ENCODE measurements around the gene CYP2E1. TPM values are rescaled to one million over a fixed set of nuclear protein-coding genes. Genes with fewer than 3 reads are reported as not detected.
"Not testable (repeated sequence)": the region's sequence is repeated elsewhere in the genome, so short reads cannot be mapped to it uniquely, and the experiment has no call there.

The CYP2E1 gene
- total RNA-seq, 1 experiment from 2014 or later, result not detected

DNA sequence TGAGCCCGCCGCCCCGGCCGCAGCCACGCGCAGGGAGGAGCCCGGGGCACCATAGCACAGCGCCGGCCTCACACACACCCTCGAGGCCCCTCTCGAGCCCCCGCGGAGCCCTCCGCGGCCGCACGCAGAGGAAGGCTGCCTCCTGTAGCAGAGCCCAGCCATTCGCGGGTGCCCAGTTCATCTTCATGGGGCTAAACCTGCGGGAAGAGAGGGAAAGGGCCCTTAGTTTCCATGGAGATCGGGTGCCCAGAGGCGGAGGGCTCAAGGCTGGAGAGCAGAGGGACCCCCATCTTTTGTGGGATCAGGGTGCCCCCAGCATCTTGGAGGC lies 41.1 kb downstream of the CYP2E1 start:
- TF ChIP-seq, protein P1, sequence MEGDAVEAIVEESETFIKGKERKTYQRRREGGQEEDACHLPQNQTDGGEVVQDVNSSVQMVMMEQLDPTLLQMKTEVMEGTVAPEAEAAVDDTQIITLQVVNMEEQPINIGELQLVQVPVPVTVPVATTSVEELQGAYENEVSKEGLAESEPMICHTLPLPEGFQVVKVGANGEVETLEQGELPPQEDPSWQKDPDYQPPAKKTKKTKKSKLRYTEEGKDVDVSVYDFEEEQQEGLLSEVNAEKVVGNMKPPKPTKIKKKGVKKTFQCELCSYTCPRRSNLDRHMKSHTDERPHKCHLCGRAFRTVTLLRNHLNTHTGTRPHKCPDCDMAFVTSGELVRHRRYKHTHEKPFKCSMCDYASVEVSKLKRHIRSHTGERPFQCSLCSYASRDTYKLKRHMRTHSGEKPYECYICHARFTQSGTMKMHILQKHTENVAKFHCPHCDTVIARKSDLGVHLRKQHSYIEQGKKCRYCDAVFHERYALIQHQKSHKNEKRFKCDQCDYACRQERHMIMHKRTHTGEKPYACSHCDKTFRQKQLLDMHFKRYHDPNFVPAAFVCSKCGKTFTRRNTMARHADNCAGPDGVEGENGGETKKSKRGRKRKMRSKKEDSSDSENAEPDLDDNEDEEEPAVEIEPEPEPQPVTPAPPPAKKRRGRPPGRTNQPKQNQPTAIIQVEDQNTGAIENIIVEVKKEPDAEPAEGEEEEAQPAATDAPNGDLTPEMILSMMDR (IDR thresholded peaks at IDR 0.05; ENCODE audit: insufficient read depth in 1 of 2, low read depth in 1 of 2, low read length in 1 of 2, severe bottlenecking in 1 of 2, unreplicated experiment in 1 of 2), result no peak
- Mint-ChIP-seq H3K4me3 (ENCODE audit: unreplicated experiment) (no peak overlapping the region), H3K36me3 (ENCODE audit: insufficient read depth, unreplicated experiment) (no peaks in the 10 kb centered on the region), H3K4me1 (ENCODE audit: low read depth, unreplicated experiment) (no peaks in the 10 kb centered on the region), H3K27me3 (ENCODE audit: insufficient read depth, unreplicated experiment) (no peaks in the 10 kb centered on the region), H3K27ac (ENCODE audit: unreplicated experiment) (no peak overlapping the region), H3K9me3 (ENCODE audit: unreplicated experiment) (peaks cover 8% of the 10 kb centered on the region)
- H3K36me3 ChIP-seq (ENCODE audit: control insufficient read depth, insufficient read depth, low read length), result no peaks in the 10 kb centered on the region
- CTCF ChIA-PET, result no interaction called here
- DNase-seq, result no peak
- no peaks in the 10 kb centered on the region for H3K27me3 ChIP-seq (replicated peaks; ENCODE audit: control insufficient read depth, insufficient read depth, low read length)
- H3K4me3 ChIP-seq (ENCODE audit: low read depth, low read length), result no peak overlapping the region
- POLR2A ChIA-PET, result no interaction called here
- peaks cover 8% of the 10 kb centered on the region for H3K9me3 ChIP-seq
- BruUV-seq (replicated peaks), result no TSS peak
- intact Hi-C loops (cut with micrococcal nuclease; ENCODE audit: unreplicated experiment), result no loop called here
- H3K4me1 ChIP-seq, result no peaks in the 10 kb centered on the region

DNA sequence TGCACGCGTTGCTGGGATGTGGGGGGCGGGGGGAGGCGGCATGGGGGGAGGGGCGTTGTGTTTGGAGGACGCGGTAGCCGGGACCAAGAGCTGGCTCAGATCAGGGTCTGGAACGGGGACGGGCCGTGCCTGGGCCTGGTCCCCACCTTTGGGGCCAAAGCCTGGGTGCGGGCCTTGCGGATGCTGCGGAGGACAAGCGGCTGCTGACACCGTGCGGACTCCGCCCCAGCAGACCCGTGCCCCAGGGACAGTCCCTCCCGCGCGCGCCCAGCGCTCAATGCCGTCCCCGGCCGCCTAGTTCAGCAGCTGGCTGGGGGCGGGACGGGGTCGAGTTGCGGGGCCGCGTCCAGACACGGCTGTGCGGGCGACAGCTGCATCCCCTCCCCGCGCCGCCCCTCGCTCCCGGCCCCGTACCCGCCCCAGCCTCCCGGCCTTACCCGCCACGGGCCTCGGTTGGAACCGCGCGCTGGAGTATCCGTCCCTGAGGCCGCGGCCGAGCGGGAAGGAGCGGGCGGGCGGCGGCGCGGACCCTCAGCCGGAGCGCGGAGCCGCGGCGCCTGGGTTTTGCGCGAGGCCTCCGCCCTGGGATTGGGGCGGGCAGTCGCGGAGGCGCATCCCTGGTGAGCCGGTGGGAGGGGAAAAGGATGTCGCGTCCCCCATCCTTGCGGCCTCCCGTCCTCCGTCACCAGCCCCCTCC lies 41.8 kb downstream of the CYP2E1 start:
- H3K9me3 ChIP-seq; POLR2A ChIA-PET; BruUV-seq (replicated peaks); CTCF ChIA-PET; H3K27me3 ChIP-seq (replicated peaks; ENCODE audit: control insufficient read depth, insufficient read depth, low read length); H3K27ac Mint-ChIP-seq (ENCODE audit: unreplicated experiment); H3K4me3 Mint-ChIP-seq (ENCODE audit: unreplicated experiment); H3K4me1 ChIP-seq; H3K36me3 ChIP-seq (ENCODE audit: control insufficient read depth, insufficient read depth, low read length); H3K36me3 Mint-ChIP-seq (ENCODE audit: insufficient read depth, unreplicated experiment); H3K27me3 Mint-ChIP-seq (ENCODE audit: insufficient read depth, unreplicated experiment); intact Hi-C loops (cut with micrococcal nuclease; ENCODE audit: unreplicated experiment); H3K4me3 ChIP-seq (ENCODE audit: low read depth, low read length); DNase-seq; H3K4me1 Mint-ChIP-seq (ENCODE audit: low read depth, unreplicated experiment): not testable (repeated sequence)
- peaks cover 15% of the 10 kb centered on the region for H3K9me3 Mint-ChIP-seq (ENCODE audit: unreplicated experiment)

DNA sequence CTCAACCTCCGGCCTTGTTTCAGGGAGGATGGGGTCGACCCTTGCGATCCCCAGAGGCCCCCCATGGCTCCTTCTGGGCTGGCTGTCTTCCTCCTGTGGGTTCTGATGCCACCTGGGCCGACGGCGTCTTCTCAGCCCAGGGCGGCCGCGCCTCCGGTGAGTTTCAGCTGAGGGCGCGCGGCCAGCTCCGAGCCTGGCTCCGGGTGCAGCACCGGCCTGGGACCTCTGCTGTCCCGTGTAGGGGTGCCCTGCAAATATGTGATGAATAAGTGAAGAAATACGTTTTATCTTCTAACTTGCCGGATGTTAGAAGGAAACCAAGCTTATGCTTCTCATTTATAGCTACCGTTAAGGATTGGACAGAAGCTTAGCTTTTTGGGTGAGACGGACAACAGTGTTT lies 42.6 kb downstream of the CYP2E1 start:
- POLR2A ChIA-PET; BruUV-seq (replicated peaks); DNase-seq; H3K9me3 ChIP-seq; H3K27me3 ChIP-seq (replicated peaks; ENCODE audit: control insufficient read depth, insufficient read depth, low read length); H3K27ac Mint-ChIP-seq (ENCODE audit: unreplicated experiment); CTCF ChIA-PET; intact Hi-C loops (cut with micrococcal nuclease; ENCODE audit: unreplicated experiment); H3K36me3 ChIP-seq (ENCODE audit: control insufficient read depth, insufficient read depth, low read length); H3K4me1 Mint-ChIP-seq (ENCODE audit: low read depth, unreplicated experiment); H3K4me3 Mint-ChIP-seq (ENCODE audit: unreplicated experiment); H3K27me3 Mint-ChIP-seq (ENCODE audit: insufficient read depth, unreplicated experiment); H3K4me3 ChIP-seq (ENCODE audit: low read depth, low read length); H3K4me1 ChIP-seq; H3K36me3 Mint-ChIP-seq (ENCODE audit: insufficient read depth, unreplicated experiment): not testable (repeated sequence)
- peaks cover 15% of the 10 kb centered on the region for H3K9me3 Mint-ChIP-seq (ENCODE audit: unreplicated experiment)

DNA sequence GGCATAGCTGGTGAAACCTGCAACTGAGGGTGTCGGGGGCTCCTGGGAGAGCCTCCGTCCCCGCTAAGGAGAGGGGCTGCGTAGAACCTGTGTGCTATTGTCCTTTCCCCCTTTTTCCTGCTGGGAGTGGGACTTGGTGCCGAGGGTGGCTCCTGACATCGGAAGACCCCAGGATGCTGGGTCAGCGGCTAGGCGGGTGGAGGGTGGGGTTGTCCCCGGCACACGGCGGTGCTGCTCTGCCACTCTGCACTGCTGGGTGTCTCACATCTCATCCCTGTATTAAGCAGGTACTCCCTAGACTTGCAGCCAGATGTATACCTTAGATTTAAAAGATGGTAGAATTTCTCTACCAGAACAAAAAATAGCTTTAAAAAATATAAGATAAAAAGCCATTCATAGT lies 44.9 kb downstream of the CYP2E1 start:
- H3K4me1 ChIP-seq; H3K4me3 Mint-ChIP-seq (ENCODE audit: unreplicated experiment); H3K27me3 ChIP-seq (replicated peaks; ENCODE audit: control insufficient read depth, insufficient read depth, low read length); H3K36me3 ChIP-seq (ENCODE audit: control insufficient read depth, insufficient read depth, low read length); H3K27me3 Mint-ChIP-seq (ENCODE audit: insufficient read depth, unreplicated experiment); DNase-seq; H3K36me3 Mint-ChIP-seq (ENCODE audit: insufficient read depth, unreplicated experiment); POLR2A ChIA-PET; H3K4me1 Mint-ChIP-seq (ENCODE audit: low read depth, unreplicated experiment); H3K9me3 ChIP-seq; H3K4me3 ChIP-seq (ENCODE audit: low read depth, low read length); H3K27ac Mint-ChIP-seq (ENCODE audit: unreplicated experiment); intact Hi-C loops (cut with micrococcal nuclease; ENCODE audit: unreplicated experiment); BruUV-seq (replicated peaks): not testable (repeated sequence)
- CTCF ChIA-PET, result interaction anchor here (0.7 kb wide), 1 partner anchor 153 kb away, joined by 7 read pairs; no protein-coding TSS in a partner anchor
- H3K9me3 Mint-ChIP-seq (ENCODE audit: unreplicated experiment), result peaks cover 15% of the 10 kb centered on the region

DNA sequence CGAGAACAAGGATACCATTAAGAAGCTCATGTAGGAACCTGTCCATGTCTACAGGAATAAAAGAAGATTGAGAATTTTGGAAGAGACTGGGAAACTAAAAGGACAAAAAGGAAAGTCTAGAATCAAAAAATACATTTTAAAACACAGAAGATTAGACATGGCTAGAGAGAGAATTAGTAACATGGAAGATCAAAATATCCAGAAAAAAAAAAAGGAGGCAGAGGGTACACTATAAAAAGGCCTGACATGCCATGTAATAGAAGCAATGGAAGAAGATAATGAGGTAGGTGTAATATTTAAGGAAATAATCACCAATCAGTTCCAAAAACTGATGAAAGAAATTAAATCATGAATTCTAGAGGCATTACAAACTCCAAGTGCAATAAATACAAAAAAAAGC lies 46.3 kb downstream of the CYP2E1 start:
- H3K9me3 Mint-ChIP-seq (ENCODE audit: unreplicated experiment), result peaks cover 15% of the 10 kb centered on the region
- H3K4me3 ChIP-seq (ENCODE audit: low read depth, low read length); H3K9me3 ChIP-seq; H3K4me1 Mint-ChIP-seq (ENCODE audit: low read depth, unreplicated experiment); H3K27me3 Mint-ChIP-seq (ENCODE audit: insufficient read depth, unreplicated experiment); H3K4me1 ChIP-seq; H3K36me3 ChIP-seq (ENCODE audit: control insufficient read depth, insufficient read depth, low read length); POLR2A ChIA-PET; H3K27me3 ChIP-seq (replicated peaks; ENCODE audit: control insufficient read depth, insufficient read depth, low read length); H3K36me3 Mint-ChIP-seq (ENCODE audit: insufficient read depth, unreplicated experiment); BruUV-seq (replicated peaks); H3K4me3 Mint-ChIP-seq (ENCODE audit: unreplicated experiment); intact Hi-C loops (cut with micrococcal nuclease; ENCODE audit: unreplicated experiment); H3K27ac Mint-ChIP-seq (ENCODE audit: unreplicated experiment); DNase-seq: not testable (repeated sequence)
- CTCF ChIA-PET, result interaction anchor here (0.7 kb wide), 1 partner anchor 144 kb away, joined by 3 read pairs; no protein-coding TSS in a partner anchor

DNA sequence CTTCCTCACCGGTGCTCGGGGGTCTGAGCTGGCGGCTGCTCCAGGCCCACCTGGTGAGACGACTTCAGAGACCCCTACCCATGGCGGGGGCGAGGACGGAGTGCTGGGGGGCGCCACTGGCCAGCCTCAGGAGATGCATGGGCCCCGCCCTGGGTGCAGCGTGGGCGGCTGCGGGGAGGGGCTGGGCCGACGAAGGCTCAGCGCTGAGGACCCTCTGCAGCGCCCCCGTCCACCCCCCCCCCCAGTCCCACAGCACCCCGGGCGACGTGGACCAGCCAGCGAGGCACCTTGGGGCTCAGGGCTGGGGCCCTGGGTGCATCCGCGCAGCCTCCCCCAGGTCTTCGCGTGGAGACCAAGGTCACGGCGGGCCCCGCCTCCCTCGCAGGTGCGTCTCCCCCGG lies 49.9 kb downstream of the CYP2E1 start:
- H3K4me3 Mint-ChIP-seq (ENCODE audit: unreplicated experiment); H3K4me1 ChIP-seq; BruUV-seq (replicated peaks); H3K4me3 ChIP-seq (ENCODE audit: low read depth, low read length); DNase-seq; POLR2A ChIA-PET; H3K27ac Mint-ChIP-seq (ENCODE audit: unreplicated experiment); CTCF ChIA-PET; H3K36me3 ChIP-seq (ENCODE audit: control insufficient read depth, insufficient read depth, low read length); H3K27me3 ChIP-seq (replicated peaks; ENCODE audit: control insufficient read depth, insufficient read depth, low read length); H3K36me3 Mint-ChIP-seq (ENCODE audit: insufficient read depth, unreplicated experiment); intact Hi-C loops (cut with micrococcal nuclease; ENCODE audit: unreplicated experiment); H3K27me3 Mint-ChIP-seq (ENCODE audit: insufficient read depth, unreplicated experiment); H3K4me1 Mint-ChIP-seq (ENCODE audit: low read depth, unreplicated experiment): not testable (repeated sequence)
- H3K9me3 ChIP-seq, result peaks cover 18% of the 10 kb centered on the region
- peaks cover 32% of the 10 kb centered on the region for H3K9me3 Mint-ChIP-seq (ENCODE audit: unreplicated experiment)

Measured in Caco-2 (cell line).